NCI-H2081 treated with DMSO at 0.1 percent for 48 hours (cell line): ENCODE results near the gene KIRREL3.

Source experiments
- DNase-seq: peaks from one replicate; lab custom pipeline; 2025; lab: John Stamatoyannopoulos, UW

The KIRREL3 gene

GRCh38 chr11:126707498-126707897 lies 293.1 kb downstream of the KIRREL3 start:
- no peak for DNase-seq

GRCh38 chr11:126704096-126704495 lies 296.5 kb downstream of the KIRREL3 start:
- DNase-seq = no peak

GRCh38 chr11:126703662-126704061 lies 296.9 kb downstream of the KIRREL3 start:
- DNase-seq = no peak

GRCh38 chr11:126702987-126703386 lies 297.6 kb downstream of the KIRREL3 start:
- no peak for DNase-seq

- DNase-seq = no peak
These were observed 298.3 kb downstream of the KIRREL3 start for GRCh38 chr11:126702165-126702720.

- no peak for DNase-seq
These were observed 299.1 kb downstream of the KIRREL3 start for GRCh38 chr11:126701520-126701897.

GRCh38 chr11:126700768-126701519 lies 299.6 kb downstream of the KIRREL3 start:
- DNase-seq = no peak

GRCh38 chr11:126698576-126698975 lies 302.0 kb downstream of the KIRREL3 start:
- no peak for DNase-seq

GRCh38 chr11:126697936-126698335 lies 302.6 kb downstream of the KIRREL3 start:
- DNase-seq = no peak

- DNase-seq = no peak
These were observed 303.6 kb downstream of the KIRREL3 start for GRCh38 chr11:126696982-126697381.

- DNase-seq = no peak
These were observed 305.3 kb downstream of the KIRREL3 start for GRCh38 chr11:126695293-126695692.

- DNase-seq = no peak
These were observed 306.4 kb downstream of the KIRREL3 start for GRCh38 chr11:126694065-126694625.

GRCh38 chr11:126687477-126687876 lies 313.1 kb downstream of the KIRREL3 start:
- DNase-seq = no peak

GRCh38 chr11:126686938-126687337 lies 313.6 kb downstream of the KIRREL3 start:
- no peak for DNase-seq

GRCh38 chr11:126683766-126684728 lies 316.5 kb downstream of the KIRREL3 start:
- DNase-seq = no peak

GRCh38 chr11:126682590-126682989 lies 318.0 kb downstream of the KIRREL3 start:
- DNase-seq = no peak

- no peak for DNase-seq
These were observed 319.9 kb downstream of the KIRREL3 start for GRCh38 chr11:126680700-126681099.

GRCh38 chr11:126680131-126680530 lies 320.4 kb downstream of the KIRREL3 start:
- no peak for DNase-seq

GRCh38 chr11:126679033-126679432 lies 321.5 kb downstream of the KIRREL3 start:
- DNase-seq = no peak

GRCh38 chr11:126676536-126676935 lies 324.0 kb downstream of the KIRREL3 start:
- no peak for DNase-seq

- DNase-seq = no peak
These were observed 327.3 kb downstream of the KIRREL3 start for GRCh38 chr11:126673319-126673718.

- no peak for DNase-seq
These were observed 331.2 kb downstream of the KIRREL3 start for GRCh38 chr11:126669416-126669815.
